CD4-positive, alpha-beta T cell treated with Interleukin-1 beta for 1 hour (primary cell): ENCODE results near the gene RRP36.
A peak's percentile ranks its signal among the peaks of the same experiment; 100 is the strongest.

Experiments
- DNase-seq, 2 donors: peaks; one replicate each; pipeline ENCODE4 v3.0.0-alpha.2; 2020 to 2022

Gene RRP36

DNA sequence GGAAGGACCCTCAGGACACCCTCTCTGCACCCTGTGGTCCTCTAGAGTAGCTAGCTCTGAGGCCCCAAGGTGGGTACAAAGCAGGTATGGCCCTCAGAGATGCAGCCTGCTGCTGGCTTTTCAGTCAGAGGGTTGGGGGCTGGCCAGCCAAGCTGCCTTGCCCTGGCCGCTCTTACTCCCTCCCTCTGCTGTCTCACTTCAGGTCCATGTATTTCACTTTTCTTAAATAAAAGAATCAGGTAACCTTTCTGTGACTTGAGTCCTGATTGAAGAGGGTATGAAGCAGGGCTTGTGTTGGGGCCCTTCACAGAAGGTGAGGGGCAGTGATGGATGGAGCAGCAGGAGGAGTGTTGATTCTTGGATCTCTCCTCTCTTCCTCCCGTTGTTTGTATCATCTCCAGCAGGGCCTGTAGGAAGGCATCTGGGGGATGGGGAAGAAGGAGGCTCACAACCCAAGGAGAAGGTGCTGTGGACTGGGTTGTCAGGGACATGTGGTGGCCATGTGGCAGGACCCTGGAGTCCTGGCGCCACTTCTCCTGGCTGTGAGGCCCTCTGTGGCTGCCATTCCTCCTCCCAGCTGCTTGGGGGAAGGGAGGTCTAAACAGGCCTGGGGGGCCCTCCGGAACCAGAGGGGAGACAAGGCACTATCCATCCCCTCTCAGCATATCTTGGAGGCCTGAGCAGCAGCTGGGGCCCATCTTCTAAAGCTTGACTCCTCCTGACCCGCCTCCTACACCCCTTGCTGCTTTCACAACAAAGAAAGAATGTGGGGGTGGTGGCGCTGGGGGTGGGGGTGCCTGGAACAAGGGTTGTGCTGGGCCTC lies 53.6 kb downstream of the RRP36 start:
- DNase-seq, result no peak

DNA sequence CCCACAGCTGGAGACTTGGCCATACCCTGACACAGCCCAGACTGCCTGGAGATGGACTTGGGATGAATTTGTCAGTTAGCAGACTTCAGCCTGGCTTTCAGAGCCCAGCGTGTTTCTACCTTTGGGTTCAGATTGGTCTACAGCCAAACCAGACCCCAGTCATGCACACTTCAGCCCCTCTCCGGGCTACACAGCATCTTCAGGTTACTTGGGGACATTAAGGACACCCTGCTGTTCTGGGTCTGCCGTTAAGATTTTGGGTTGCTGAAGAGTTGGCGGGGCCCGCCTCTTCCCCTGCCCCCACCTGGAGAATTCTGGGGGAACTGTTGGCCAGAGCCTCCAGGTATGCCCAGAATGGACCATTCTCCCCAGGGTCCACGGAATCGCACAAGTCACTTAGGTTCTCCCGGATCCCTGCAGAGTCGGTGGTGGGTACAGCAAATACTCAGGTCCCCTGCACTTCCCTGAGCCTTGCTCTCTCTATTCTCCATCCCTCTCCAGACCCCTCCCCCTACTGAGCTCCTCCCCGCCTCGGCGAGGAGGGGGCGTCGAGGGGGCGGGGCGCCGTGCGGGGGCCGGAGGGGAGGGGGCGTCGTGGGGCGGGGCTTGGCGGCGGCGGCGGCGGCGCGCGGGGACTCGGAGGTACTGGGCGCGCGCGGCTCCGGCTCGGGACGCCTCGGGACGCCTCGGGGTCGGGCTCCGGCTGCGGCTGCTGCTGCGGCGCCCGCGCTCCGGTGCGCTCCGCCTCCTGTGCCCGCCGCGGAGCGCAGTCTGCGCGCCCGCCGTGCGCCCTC lies 54.4 kb downstream of the RRP36 start, which contains the start of gene PTK7:
TSS of gene PTK7 (plus strand) at position 645 of the 794 bp plus-strand sequence. CDS start 175 bp downstream, outside the sequence.
- peak in 1 of 2 donors; percentile 6 for DNase-seq

GRCh38 chr6:43076464-43077332 lies 55.3 kb downstream of the RRP36 start:
- DNase-seq, result no peak

- DNase-seq, result no peak
Measured at GRCh38 chr6:43077333-43077809, 55.9 kb downstream of the RRP36 start.

- no peak for DNase-seq
Measured at GRCh38 chr6:43077981-43078511, 56.6 kb downstream of the RRP36 start.

- DNase-seq, result no peak
Measured at GRCh38 chr6:43078691-43079090, 57.3 kb downstream of the RRP36 start.
